ENCODE results near the gene ABCD1. TPM values are rescaled to one million over a fixed set of nuclear protein-coding genes. Genes with fewer than 3 reads are reported as not detected.

Gene ABCD1
- total RNA-seq, result 12.9 and 17.0 TPM in 2 replicates

DNA sequence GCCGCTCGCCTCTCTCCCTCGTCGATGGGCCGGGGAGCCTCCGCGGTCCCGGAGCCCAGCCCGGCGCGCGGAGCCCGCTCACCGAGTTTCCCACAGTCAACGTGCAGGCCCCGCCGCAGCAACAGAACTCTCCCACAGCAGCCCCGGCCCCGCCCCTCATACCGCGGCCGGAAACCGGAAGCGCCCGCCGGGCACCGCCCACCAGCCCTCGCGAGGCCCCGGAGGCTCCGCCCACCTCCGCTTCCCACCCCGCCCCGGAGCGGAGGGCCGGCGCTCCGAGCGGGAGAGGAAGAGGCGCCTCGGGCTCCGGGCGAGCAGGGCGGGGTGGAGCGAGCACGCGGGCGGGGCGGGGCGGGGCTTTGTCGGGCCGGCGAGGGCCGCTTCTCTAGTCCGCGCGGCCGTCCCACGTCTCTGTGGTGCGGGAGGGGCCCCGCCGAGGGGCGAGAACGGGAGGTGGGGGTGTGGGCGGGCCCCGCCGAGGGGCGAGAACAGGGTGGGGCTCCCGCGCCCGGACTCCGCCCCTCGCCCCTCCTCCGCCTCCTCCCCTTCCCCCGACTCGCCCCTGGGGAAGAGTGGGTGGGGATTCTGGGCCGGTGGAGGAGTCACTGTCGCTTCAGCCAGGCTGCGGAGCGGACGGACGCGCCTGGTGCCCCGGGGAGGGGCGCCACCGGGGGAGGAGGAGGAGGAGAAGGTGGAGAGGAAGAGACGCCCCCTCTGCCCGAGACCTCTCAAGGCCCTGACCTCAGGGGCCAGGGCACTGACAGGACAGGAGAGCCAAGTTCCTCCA is at the start of gene ABCD1, which contains the start of gene BCAP31:
Gene ABCD1, plus strand, starts transcription at position 605 of the 787 bp plus-strand sequence. CDS start 411 bp downstream, outside the sequence.
Gene BCAP31, minus strand, starts transcription at position 136 of the 787 bp plus-strand sequence. CDS start 1,143 bp downstream, outside the sequence.

DNA sequence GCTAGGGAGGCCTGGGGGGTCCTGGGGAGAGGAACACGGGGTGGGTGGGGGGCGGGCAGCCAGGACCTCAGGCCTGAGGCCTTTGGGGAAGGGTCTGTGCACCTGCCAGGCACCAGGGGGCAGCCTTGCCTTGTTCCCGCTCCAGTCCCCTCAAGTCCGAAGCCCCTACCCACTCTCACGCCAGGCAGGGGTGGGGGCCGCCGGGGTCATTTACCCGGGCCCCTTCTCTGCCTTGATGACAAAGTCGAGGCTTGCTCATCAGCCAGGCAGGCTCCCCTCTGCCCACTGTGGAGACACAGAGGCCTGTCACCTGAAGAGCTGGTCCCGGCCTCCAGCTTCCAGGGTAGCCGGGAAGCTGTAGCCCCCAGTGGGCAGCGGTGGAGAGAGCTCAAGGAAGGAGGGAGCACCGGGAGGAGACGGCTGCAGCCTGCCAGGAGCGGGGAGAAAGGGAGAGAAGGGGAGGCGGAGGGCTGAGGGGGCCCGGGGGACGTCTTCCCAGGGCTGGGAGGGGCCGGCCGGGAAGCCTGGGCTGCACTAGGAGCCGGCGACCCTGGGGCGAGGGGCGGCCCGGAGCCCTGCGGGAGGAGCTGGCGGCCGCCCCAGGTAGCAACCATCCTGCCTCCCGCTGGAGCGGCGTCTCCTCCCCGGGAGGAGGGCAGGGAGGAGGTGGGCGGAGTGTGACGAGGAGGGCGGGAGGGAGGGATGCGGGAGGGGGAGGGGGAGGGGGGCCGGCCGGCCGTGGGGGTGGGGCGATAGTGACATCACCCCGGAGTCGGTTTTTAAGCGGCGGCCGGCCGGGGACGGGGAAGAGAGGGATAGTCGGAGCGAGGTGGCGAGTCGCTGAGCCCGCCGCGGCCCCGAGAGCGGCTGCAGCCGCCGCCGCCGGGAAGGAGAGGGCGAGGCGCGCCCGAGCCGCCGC is 37.3 kb upstream of the ABCD1 start, which contains the start of gene SLC6A8:
Gene SLC6A8, plus strand, starts transcription at position 806 of the 919 bp plus-strand sequence. CDS start 649 bp downstream, outside the sequence.

DNA sequence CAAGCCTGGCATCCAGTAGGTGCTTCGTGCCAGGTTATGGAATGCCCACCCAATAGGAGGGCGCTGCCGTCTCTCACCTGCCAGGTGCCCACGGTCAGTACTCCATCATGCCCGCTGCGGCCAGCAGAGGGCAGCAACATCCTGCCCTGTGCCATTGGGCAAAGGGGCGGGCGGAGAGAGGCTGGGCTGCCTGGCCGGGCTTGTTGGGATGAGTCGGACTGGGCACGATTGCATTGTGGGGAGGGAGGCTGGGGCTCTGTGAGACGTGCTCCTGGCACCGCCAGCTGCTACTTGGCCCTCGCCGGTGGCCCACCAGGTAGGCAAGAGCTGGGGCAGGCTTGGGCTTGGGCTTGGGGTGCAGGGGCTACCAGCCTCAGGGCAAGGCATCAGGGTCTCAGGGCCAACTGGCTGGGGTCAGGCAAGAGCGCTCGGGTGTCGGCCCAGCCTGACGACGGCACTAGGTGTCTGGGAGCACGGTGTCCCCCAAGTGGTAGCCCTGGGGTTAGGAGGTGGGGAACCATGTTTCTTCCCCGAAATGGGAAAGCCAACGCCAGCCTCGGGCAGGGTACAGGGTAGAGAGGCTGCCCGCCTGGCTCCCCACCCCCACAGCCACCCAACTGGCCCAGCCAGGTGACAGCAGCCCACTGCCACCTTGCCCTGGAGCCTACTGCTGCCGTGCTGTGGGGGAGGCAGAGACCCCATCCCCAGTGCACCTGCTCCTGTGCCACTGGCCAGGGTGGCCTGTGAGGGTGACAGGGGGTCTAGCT is 39.5 kb downstream of the ABCD1 start, which contains the start of gene PLXNB3:
Gene PLXNB3, plus strand, starts transcription at position 261 of the 767 bp plus-strand sequence. CDS start 1,287 bp downstream, outside the sequence.

DNA sequence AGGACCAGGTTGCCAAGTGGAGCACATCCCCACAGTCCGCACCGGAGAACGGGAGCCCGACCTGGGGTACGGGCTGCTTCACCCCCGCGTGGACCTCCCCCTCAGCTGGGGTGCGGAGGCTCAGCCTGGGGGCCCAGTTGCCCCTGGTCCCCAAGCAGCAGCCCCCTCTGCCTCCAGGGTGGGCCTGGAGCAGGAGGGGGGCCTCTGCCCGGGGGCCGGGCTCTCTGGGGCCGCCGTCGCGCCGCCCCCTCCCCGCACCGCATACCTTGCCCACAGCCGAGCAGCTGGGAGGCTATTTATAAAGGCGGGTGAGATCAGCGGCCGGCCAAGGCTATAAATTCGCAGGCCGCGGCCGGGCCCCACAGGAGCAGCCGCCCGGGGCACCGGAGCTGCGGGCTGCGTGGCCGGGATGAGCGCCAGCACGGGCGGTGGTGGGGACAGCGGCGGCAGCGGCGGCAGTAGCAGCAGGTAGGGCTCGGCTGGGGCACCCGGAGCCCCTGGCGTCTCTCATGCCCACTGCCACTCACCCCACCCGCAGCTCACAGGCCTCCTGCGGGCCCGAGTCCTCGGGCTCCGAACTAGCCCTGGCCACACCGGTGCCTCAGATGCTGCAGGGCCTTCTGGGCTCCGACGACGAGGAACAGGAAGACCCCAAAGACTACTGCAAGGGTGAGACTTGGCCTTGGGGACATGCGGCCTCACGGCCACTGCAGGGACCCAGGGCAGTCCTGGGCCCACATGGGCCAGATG is 56.2 kb downstream of the ABCD1 start, which contains the start of gene SRPK3:
Gene SRPK3, plus strand, starts transcription at position 364 of the 750 bp plus-strand sequence. Its CDS starts 46 bp downstream, at position 410.

Other genes starting within 250 kb of the ABCD1 start
- gene BGN, start 229.9 kb upstream of the ABCD1 start, total RNA-seq, result 3.2 and 4.3 TPM in 2 replicates
- not detected in 2 replicates for gene ATP2B3, start 207.2 kb upstream of the ABCD1 start, total RNA-seq
- 39.2 and 46.8 TPM in 2 replicates for gene CCNQ, start 125.7 kb upstream of the ABCD1 start, total RNA-seq
- gene DUSP9, start 77.7 kb upstream of the ABCD1 start, total RNA-seq, result 0.29 and 0.35 TPM in 2 replicates
- gene PNCK, start 51.0 kb upstream of the ABCD1 start, total RNA-seq, result not detected in 2 replicates
- gene SLC6A8, start 36.9 kb upstream of the ABCD1 start, total RNA-seq, result 6.9 and 7.4 TPM in 2 replicates
- 144 and 177 TPM in 2 replicates for gene BCAP31, start 469 bp upstream of the ABCD1 start, total RNA-seq
- gene PLXNB3, start 39.4 kb downstream of the ABCD1 start, total RNA-seq, result 2.3 and 2.6 TPM in 2 replicates
- 0.35 TPM in 1 of 2 replicates, not detected in the other for gene SRPK3, start 56.2 kb downstream of the ABCD1 start, total RNA-seq
- gene IDH3G, start 69.5 kb downstream of the ABCD1 start, total RNA-seq, result 87.9 and 122 TPM in 2 replicates
- 261 and 266 TPM in 2 replicates for gene SSR4, start 69.8 kb downstream of the ABCD1 start, total RNA-seq
- 0.58 TPM in 1 of 2 replicates, not detected in the other for gene PDZD4, start 105.7 kb downstream of the ABCD1 start, total RNA-seq
- gene L1CAM, start 161.3 kb downstream of the ABCD1 start, total RNA-seq, result 13.1 and 19.0 TPM in 2 replicates
- not detected in 2 replicates for gene AVPR2, start 179.8 kb downstream of the ABCD1 start, total RNA-seq
- 1.7 and 10.6 TPM in 2 replicates for gene ARHGAP4, start 201.4 kb downstream of the ABCD1 start, total RNA-seq
- gene NAA10, start 210.2 kb downstream of the ABCD1 start, total RNA-seq, result 148 and 181 TPM in 2 replicates
- 0.53 and 2.3 TPM in 2 replicates for gene RENBP, start 219.8 kb downstream of the ABCD1 start, total RNA-seq
- gene HCFC1, start 247.0 kb downstream of the ABCD1 start, total RNA-seq, result 30.3 and 30.7 TPM in 2 replicates
- 11.5 and 20.2 TPM in 2 replicates for gene TMEM187, start 247.9 kb downstream of the ABCD1 start, total RNA-seq